ENCODE measurements around the gene CBFB. TPM values are rescaled to one million over a fixed set of nuclear protein-coding genes. Genes with fewer than 3 reads are reported as not detected.

CBFB gene
- total and polyA plus RNA-seq, 9 of the 15 experiments (the other 6 are each of a cell fraction or from before 2014, with no cell fraction given) = 22.0 to 112 (median 66.5) TPM

GRCh38 chr16:67028696-67029253, at the start of gene CBFB (continued):
- TF ChIP-seq TFE3 (CRISPR knock-in tag; IDR thresholded peaks at IDR 0.05) (no peak), CEBPZ (IDR thresholded peaks at IDR 0.05; ENCODE audit: borderline replicate concordance, low read depth, low read length) (no peak), CBX8 (IDR thresholded peaks at IDR 0.05; ENCODE audit: borderline replicate concordance, extremely low read depth, low read depth, low read length, poor library complexity, severe bottlenecking) (no peak), YY1 (IDR thresholded peaks at IDR 0.05; ENCODE audit: borderline replicate concordance in 1 of 3, control insufficient read depth in 1 of 3, extremely low read depth in 1 of 3, insufficient read depth in 3 of 3, insufficient read length in 1 of 3, insufficient replicate concordance in 2 of 3, low read depth in 1 of 3, low read length in 2 of 3) (peak in 2 of 3 experiments; percentile 4 to 73), ARID1B (IDR thresholded peaks at IDR 0.05) (peak; percentile 54; the same call in 1 of the 2 replicates), UBTF (IDR thresholded peaks at IDR 0.05; ENCODE audit: borderline replicate concordance in 1 of 2, low read depth in 2 of 2, low read length in 2 of 2) (peak; percentile 86 to 89; a peak in 2 of 4 replicates), TCF15 (CRISPR knock-in tag; IDR thresholded peaks at IDR 0.05) (peak; percentile 64; the same call in 1 of the 2 replicates), CREM (IDR thresholded peaks at IDR 0.05; ENCODE audit: low read depth) (0 out of 2 replicates have a peak, but pooled peaks have one; percentile 10), MCM5 (IDR thresholded peaks at IDR 0.05; ENCODE audit: low read depth) (no peak), E2F5 (CRISPR knock-in tag; IDR thresholded peaks at IDR 0.05) (no peak), FIP1L1 (IDR thresholded peaks at IDR 0.05; ENCODE audit: low read depth, low read length, poor library complexity, severe bottlenecking) (no peak), CBFB (CRISPR knock-in tag; IDR thresholded peaks at IDR 0.05) (no peak), NR3C1 (CRISPR knock-in tag; IDR thresholded peaks at IDR 0.05) (no peak), POLR2A (conservative IDR thresholded peaks at IDR 0.05) (peak; percentile 98), PTBP1 (IDR thresholded peaks at IDR 0.05; ENCODE audit: low read depth, low read length) (no peak), HMG20A (CRISPR knock-in tag; conservative IDR thresholded peaks at IDR 0.05) (no peak)
